IPS-20b (cell line): ENCODE data around the gene MYO10.
A peak's percentile ranks its signal among the peaks of the same experiment; 100 is the strongest.

Source experiments
- H3K27ac ChIP-seq: one replicate; pipeline ENCODE4 v1.5.1; 2013; ENCODE audit warnings: low read length
- H3K27me3 ChIP-seq: 2 replicates; pipeline ENCODE4 v1.6.1; 2013; ENCODE audit warnings: mild to moderate bottlenecking, low read length, inconsistent platforms; ENCODE audit not compliant: insufficient read depth
- H3K36me3 ChIP-seq: 2 replicates; pipeline ENCODE4 v1.6.1; 2013; ENCODE audit warnings: low read depth, mild to moderate bottlenecking, inconsistent platforms, low read length, moderate library complexity; ENCODE audit not compliant: insufficient read depth
- H3K4me1 ChIP-seq: 2 replicates; pipeline ENCODE4 v1.6.1; 2013; ENCODE audit warnings: mild to moderate bottlenecking, control low read depth, inconsistent platforms, low read length, moderate library complexity; ENCODE audit not compliant: insufficient read depth
- H3K4me3 ChIP-seq: 2 replicates; pipeline ENCODE4 v1.5.1; 2013; ENCODE audit warnings: mild to moderate bottlenecking, low read length, inconsistent platforms
- H3K9ac ChIP-seq: 2 replicates; pipeline ENCODE4 v1.6.1; 2013; ENCODE audit warnings: low read depth, mild to moderate bottlenecking, inconsistent platforms, low read length, moderate library complexity
- H3K9me3 ChIP-seq: 2 replicates; pipeline ENCODE4 v1.6.1; 2013; ENCODE audit warnings: mild to moderate bottlenecking, low read depth, low read length, inconsistent platforms; ENCODE audit not compliant: insufficient read depth

Gene MYO10

GRCh38 chr5:16894236-16895057 is 41.6 kb downstream of the MYO10 start:
- Histone ChIP-seq H3K36me3 (no peaks in the 10 kb centered on the region), H3K9ac (no peak overlapping the region), H3K27me3 (no peaks in the 10 kb centered on the region), H3K27ac (no peak overlapping the region), H3K4me1 (peaks cover 50% of the 10 kb centered on the region), H3K9me3 (no peaks in the 10 kb centered on the region), H3K4me3 (no peak overlapping the region)

GRCh38 chr5:16891033-16891432 is 45.1 kb downstream of the MYO10 start:
- Histone ChIP-seq H3K36me3 (no peaks in the 10 kb centered on the region), H3K27me3 (no peaks in the 10 kb centered on the region), H3K9me3 (no peaks in the 10 kb centered on the region), H3K4me1 (peaks cover 35% of the 10 kb centered on the region), H3K9ac (no peak overlapping the region), H3K27ac (no peak overlapping the region), H3K4me3 (no peak overlapping the region)

- H3K27ac ChIP-seq: no peak overlapping the region
- no peak overlapping the region; the same call in 1 of the 2 replicates for H3K9ac ChIP-seq
- no peaks in the 10 kb centered on the region for H3K27me3 ChIP-seq
- H3K4me3 ChIP-seq: peak overlapping the region; percentile 5; the same call in 1 of the 2 replicates
- H3K36me3 ChIP-seq: no peaks in the 10 kb centered on the region
- no peaks in the 10 kb centered on the region for H3K9me3 ChIP-seq
- H3K4me1 ChIP-seq: peaks cover 26% of the 10 kb centered on the region
These were observed 46.0 kb downstream of the MYO10 start for GRCh38 chr5:16889972-16890519.

GRCh38 chr5:16889203-16889971 is 46.7 kb downstream of the MYO10 start:
- Histone ChIP-seq H3K9me3 (no peaks in the 10 kb centered on the region), H3K27me3 (no peaks in the 10 kb centered on the region), H3K36me3 (no peaks in the 10 kb centered on the region), H3K27ac (no peak overlapping the region), H3K9ac (no peak overlapping the region), H3K4me3 (peak overlapping the region; percentile 5; the same call in 1 of the 2 replicates), H3K4me1 (peaks cover 19% of the 10 kb centered on the region)

- Histone ChIP-seq H3K4me1 (peaks cover 18% of the 10 kb centered on the region), H3K27ac (no peak overlapping the region)
These were observed 47.4 kb downstream of the MYO10 start for GRCh38 chr5:16888694-16889124.

GRCh38 chr5:16886793-16887345 is 49.2 kb downstream of the MYO10 start:
- no peaks in the 10 kb centered on the region for H3K36me3 ChIP-seq
- no peak overlapping the region for H3K4me3 ChIP-seq
- H3K9ac ChIP-seq: no peak overlapping the region
- peaks cover 22% of the 10 kb centered on the region for H3K4me1 ChIP-seq
- H3K27me3 ChIP-seq: no peaks in the 10 kb centered on the region
- no peak overlapping the region for H3K27ac ChIP-seq
- H3K9me3 ChIP-seq: no peaks in the 10 kb centered on the region

More at GRCh38 chr5:16888694-16889124, 47.4 kb downstream of the MYO10 start:
- no peaks in the 10 kb centered on the region for H3K36me3 ChIP-seq
- no peak overlapping the region for H3K9ac ChIP-seq
- no peak overlapping the region for H3K4me3 ChIP-seq
- H3K27me3 ChIP-seq: no peaks in the 10 kb centered on the region
- no peaks in the 10 kb centered on the region for H3K9me3 ChIP-seq

- H3K27ac ChIP-seq: no peak overlapping the region
- no peaks in the 10 kb centered on the region for H3K27me3 ChIP-seq
These were observed 49.7 kb downstream of the MYO10 start for GRCh38 chr5:16886366-16886736.

GRCh38 chr5:16885635-16886365 is 50.3 kb downstream of the MYO10 start:
- Histone ChIP-seq H3K4me3 (no peak overlapping the region), H3K36me3 (no peaks in the 10 kb centered on the region), H3K4me1 (peaks cover 25% of the 10 kb centered on the region; the same call in 1 of the 2 replicates), H3K27me3 (no peaks in the 10 kb centered on the region), H3K9ac (no peak overlapping the region), H3K9me3 (no peaks in the 10 kb centered on the region), H3K27ac (no peak overlapping the region)

More at GRCh38 chr5:16886366-16886736, 49.7 kb downstream of the MYO10 start:
- Histone ChIP-seq H3K36me3 (no peaks in the 10 kb centered on the region), H3K4me1 (peaks cover 21% of the 10 kb centered on the region; the same call in 1 of the 2 replicates), H3K4me3 (no peak overlapping the region), H3K9me3 (no peaks in the 10 kb centered on the region), H3K9ac (no peak overlapping the region)

GRCh38 chr5:16884595-16884994 is 51.5 kb downstream of the MYO10 start:
- H3K27ac ChIP-seq: no peak overlapping the region
- H3K4me1 ChIP-seq: peaks cover 18% of the 10 kb centered on the region; the same call in 1 of the 2 replicates
- no peaks in the 10 kb centered on the region for H3K36me3 ChIP-seq
- H3K27me3 ChIP-seq: no peaks in the 10 kb centered on the region
- no peak overlapping the region for H3K4me3 ChIP-seq
- no peaks in the 10 kb centered on the region for H3K9me3 ChIP-seq
- no peak overlapping the region for H3K9ac ChIP-seq

GRCh38 chr5:16883806-16884205 is 52.3 kb downstream of the MYO10 start:
- H3K9ac ChIP-seq: no peak overlapping the region
- peaks cover 13% of the 10 kb centered on the region; the same call in 1 of the 2 replicates for H3K4me1 ChIP-seq
- no peaks in the 10 kb centered on the region for H3K27me3 ChIP-seq
- H3K27ac ChIP-seq: no peak overlapping the region
- no peaks in the 10 kb centered on the region for H3K36me3 ChIP-seq
- no peaks in the 10 kb centered on the region for H3K9me3 ChIP-seq
- H3K4me3 ChIP-seq: no peak overlapping the region

GRCh38 chr5:16883176-16883575 is 52.9 kb downstream of the MYO10 start:
- Histone ChIP-seq H3K9me3 (no peaks in the 10 kb centered on the region), H3K4me3 (no peak overlapping the region), H3K27ac (no peak overlapping the region), H3K9ac (no peak overlapping the region), H3K4me1 (peaks cover 13% of the 10 kb centered on the region; the same call in 1 of the 2 replicates), H3K27me3 (no peaks in the 10 kb centered on the region), H3K36me3 (no peaks in the 10 kb centered on the region)
